Fibroblast of skin of left biceps (primary cell): ENCODE measurements around the gene PUM2.
"Not testable (repeated sequence)": the region's sequence is repeated elsewhere in the genome, so short reads cannot be mapped to it uniquely, and the experiment has no call there.

Experiments used
- DNase-seq, 2 experiments: peaks; one replicate each; pipeline ENCODE4 v3.0.0-alpha.2; 2013; ENCODE audit warnings: low read depth in 2 of 2

The PUM2 gene

DNA sequence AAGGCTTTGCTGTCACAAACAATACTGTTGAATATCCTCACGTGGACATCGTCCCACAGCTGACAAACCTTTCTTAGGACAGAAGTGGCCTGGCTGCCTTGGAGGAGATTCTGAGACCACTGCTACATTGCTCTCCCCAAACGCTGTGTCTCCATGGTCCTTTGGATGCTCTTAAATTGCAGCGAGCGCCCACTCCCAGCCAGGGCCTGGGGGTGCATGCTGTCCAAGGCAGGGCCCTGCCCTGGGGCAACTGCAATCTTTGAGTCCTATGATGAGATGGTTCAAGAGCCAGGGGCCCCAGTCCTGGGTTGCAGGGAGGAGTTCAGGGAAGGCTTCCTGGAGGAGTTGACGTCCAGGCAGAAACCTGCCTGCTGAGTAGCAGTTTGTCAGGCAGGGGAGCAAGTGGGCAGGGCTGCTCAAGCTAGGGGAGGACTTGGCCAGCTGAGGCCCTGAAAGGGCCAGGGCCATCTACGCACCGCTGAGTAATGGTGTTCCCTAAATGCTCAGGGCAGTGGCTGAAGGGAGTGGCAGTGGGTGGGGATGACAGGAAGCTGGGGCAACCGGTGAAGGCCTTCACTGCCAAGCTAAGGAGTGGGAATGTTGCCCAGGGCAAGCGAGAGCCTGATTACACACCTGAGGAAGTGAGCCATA lies 114.9 kb downstream of the PUM2 start:
- no peak for DNase-seq

DNA sequence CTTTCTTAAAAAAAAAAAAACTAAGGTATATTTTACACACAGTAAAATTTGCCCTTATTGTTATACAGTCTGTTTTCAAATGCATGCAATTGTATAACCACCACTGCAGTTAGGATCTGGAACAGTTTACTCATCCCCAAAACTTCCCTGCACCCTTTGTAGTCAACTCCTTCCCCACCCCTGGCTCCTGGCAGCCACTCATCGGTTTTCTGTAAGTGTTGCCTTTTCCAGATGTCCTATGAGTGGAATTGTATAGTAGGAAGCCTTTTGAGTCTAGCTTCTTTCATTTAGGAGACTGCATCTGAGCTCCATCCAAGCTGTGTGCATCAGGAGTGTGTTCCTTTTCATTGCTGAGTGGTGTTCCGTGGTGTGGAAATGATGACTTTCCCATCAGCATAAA lies 116.0 kb downstream of the PUM2 start:
- DNase-seq = not testable (repeated sequence)

DNA sequence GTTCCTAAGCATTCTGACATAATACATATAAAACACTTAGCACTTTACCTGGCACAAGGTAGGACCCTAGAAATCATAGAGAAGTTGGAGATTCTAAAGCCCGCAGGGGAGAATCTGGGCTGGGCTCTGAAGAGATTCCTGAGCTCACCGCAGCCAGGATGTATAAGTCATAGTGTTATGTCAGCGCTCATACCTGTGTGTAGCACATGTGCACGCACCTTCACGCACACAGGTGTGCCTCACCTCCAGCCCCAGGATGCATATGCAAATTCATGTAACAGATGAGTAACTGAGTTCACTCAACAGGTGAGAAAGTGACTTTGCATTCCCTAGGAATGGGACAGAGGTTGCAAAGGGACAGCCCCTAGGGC lies 117.8 kb downstream of the PUM2 start:
- DNase-seq = no peak

DNA sequence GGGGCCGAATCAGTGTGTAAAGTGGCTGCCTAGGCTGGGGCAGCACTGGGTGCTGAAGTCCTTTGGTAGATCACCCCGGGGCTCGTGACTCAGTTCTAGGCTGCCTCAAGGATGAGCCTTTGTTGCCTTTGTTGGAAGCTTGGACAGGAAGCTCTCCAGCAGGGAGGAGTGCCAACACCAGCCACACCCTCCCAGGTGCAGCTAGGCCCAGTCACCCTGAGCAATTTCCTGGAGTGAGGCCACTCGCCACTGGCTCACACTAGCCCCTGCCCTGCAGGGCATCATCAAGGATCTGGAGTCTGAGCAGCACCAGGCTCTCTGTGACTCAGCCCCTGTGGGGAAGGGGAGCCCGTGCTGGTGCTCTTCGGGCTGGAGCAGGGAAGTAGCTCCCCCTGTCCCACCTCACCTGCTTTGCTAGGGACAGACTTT lies 119.0 kb downstream of the PUM2 start:
- no peak for DNase-seq

DNA sequence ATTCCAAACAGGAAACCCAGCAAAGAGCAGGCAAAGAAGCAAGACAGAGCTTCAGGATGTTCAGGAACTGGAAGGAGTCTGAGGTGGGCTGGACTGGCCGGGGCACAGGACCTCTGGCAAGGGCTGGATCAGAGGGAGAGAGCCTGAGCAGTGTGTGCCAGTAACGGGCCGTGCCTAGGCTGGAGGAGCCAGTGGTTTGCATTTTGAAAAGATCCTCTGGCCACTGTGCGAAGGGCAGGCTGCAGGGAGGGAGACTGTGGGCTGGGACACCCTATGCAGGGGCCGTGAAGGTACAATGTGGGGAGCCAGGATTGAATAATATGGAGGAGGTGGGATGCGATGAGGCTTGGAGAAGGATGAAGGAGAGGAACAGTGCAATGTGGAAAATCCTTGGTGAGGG lies 119.5 kb downstream of the PUM2 start:
- DNase-seq = no peak

DNA sequence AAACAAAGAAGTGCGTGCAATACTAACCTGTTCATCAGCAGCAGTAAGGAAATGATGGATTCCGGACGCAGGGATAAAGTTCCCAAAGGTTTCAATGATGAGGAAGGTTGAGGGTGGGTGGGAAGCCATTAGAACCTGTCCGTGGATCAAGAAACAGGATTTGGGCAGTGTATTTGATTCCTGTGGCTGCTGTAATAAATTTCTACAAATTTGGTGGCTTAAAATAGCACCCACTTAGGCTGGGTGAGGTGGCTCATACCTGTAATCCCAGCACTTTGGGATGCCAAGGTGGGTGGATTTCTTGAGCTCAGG lies 120.6 kb downstream of the PUM2 start:
- DNase-seq = no peak

DNA sequence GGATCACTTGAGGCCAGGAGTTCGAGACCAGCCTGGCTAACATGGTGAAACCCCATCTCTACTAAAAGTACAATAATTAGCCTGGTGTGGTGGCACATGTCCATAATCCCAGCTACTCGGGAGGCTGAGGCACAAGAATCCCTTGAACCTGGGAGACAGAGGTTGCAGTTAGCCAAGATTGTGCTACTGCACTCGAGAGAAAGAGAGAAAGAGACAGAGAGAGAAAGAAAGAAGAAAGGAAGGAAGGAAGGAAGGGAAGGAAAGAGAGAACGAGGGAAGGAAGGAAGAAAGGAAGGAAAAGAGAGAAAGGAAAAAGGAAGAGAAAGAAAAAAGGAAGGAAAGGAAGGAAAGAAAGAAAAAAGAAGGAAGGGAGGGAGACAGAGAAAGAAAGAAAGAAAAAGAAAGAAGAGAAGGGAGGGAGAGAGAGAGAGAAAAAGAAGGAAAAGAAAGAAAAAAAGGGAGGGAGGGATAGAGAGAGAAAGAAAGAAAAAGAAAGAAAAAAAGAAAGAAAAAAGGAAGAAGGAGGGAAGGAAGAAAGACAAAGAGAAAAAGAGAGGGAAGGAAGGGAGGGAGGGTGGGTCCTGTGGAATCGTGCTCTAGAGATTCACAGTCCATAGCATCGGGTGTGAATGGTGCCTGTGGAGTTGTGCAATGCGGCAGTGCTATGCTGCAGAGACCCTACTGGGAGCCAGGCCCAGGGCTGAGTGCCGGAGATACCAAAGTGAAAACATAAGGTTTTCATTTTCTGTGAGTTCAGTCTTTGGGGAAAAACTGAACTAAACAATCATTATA lies 121.1 kb downstream of the PUM2 start:
- DNase-seq = peak; percentile 62

DNA sequence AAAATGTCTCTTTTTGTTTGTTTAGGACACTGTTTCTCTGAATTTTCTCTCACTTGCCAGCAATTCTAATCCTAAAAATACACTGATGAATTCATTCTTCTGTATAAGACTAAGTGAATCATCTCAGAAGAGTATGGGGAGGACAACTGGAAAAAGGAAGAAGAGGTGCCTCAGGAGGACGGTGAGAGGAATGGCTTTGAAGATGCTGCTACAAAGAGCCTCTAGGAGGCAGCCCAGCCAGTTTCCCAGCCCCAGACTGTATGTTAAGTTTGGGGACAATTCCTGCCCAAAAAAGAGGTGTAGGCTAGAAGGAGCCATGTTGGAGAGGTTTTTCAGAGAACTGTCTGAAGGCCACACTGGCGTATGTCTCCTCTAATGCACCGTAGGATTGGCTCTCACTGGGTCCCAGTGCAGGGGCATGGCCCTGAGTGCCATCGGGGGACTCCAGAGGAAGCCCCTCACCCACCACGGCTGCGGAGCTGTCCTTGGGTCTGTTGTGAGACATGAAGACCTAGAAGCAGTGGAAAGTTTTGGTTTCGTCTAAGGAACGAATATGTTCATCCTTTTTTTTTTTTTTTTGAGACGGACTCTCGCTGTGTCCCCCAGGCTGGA lies 122.6 kb downstream of the PUM2 start:
- no peak for DNase-seq

DNA sequence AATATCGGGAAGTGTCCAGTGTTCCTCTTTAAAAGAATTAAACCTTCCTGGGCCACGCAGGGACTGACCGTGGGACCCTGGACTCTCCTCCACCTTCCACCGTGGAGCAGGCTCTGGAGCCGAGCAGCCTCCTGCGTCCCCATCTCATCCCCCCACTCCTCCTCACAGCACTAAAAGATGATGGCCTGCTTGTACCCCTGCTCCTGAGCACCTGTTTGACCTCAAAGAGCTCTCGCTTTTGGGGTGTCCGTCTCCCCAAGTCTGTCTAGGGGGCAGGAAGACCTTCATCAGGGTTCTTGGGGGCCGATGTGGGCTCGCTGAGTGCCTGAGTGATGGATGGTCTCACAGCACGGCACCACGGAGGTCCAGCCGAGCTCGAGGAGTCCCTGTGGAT lies 124.5 kb downstream of the PUM2 start:
- DNase-seq = no peak

DNA sequence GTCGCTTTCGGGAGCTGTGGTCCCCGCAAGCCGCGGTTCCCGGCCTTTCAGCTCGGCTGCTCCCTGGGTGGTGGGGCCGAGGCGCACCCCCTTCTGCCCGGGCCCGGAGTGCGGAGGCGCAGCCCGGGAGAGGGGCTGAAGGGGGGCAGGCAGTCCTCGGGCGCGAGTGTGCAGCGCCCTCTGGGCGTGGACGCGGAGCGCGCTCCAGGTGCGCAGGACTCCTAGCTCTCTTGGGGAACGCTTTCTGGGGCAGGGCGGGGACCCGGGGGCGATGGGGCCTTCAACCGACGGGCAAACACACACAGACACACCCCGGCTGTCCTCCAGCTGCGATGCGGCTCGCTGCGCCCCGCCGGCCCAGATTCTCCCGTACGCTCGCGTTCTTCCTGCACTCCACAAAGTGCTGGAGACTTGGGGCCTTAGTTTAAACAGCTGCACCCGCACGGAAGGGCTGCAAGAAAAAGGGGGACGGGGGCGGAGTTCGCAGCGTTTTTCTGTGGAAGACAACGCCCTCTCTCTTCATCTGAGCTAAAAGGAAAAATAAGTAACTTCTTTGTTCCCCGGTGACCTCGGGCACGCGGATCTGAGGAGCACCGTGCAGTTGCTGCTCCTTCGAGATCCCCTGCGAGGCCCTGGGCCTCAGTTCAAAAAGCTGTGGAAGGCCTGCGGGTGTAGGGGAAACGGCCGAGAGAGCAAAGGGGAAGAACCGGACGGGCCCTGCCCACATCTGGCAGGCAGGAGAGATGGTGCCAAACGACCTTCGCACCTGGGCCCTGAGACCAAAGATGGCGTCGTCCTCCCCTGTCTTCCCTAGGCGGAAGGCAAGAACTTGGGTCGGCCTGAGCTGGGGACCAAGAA lies 125.1 kb downstream of the PUM2 start:
- no peak for DNase-seq

DNA sequence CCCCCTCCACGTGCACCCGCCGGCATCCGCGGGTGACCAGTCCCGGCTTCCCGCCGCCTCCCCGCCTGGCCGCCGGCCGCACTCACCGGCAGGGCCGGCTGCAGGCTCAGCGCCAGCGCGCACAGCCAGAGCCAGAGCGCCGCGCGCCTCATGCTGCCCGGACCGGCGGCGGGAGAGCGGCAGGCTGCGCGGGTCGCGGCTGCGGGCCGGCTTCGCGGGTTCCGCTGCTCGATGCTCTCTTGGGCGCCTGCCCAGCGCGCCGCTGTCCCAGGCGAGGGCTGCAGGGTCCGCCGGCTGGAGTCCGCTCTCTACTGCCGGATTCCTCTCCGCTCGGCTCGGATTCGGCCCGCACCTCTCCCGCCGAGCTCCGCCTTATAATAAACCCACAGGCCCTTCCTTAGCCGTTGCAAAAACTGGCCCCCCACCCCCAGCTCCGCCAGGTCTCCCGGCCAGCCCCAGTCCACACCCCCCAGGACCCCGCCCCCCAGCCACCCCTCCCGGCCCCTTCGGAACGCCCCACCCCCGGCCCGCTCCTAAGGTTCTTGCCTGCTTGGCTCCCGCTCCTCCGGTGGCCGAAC lies 125.8 kb downstream of the PUM2 start, which contains the start of gene SDC1:
Gene SDC1 (minus strand): TSS at position 415 of the 578 bp plus-strand sequence. CDS start 263 bp downstream, at position 152.
- no peak for DNase-seq

DNA sequence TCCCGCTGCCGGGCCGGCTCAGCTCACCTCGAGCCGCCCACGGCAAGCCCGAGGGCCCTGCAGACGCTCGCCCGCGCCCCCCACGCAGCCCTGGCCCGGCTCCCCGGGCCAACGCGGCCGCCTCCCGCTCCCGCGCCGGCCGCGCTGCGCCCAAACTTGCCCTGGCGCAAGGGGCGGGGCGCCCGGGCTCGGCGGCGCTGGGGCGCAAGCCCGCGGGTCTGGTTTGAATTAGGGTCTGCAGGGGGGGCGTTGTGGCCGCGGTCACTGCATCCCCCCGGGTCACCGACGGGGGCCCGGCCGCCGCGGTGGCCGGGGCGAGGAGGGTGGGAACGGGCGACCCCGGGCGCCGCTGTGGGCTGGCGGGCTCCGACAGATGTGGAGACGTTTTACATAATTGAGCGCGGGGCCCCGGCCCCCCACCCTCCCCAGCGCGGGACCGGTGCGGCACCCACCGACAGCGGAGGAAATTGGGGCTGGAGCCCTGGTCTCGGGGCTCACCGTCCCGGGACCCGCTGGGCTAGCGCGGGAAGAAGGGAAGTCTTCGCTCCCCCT lies 126.4 kb downstream of the PUM2 start:
- no peak for DNase-seq

DNA sequence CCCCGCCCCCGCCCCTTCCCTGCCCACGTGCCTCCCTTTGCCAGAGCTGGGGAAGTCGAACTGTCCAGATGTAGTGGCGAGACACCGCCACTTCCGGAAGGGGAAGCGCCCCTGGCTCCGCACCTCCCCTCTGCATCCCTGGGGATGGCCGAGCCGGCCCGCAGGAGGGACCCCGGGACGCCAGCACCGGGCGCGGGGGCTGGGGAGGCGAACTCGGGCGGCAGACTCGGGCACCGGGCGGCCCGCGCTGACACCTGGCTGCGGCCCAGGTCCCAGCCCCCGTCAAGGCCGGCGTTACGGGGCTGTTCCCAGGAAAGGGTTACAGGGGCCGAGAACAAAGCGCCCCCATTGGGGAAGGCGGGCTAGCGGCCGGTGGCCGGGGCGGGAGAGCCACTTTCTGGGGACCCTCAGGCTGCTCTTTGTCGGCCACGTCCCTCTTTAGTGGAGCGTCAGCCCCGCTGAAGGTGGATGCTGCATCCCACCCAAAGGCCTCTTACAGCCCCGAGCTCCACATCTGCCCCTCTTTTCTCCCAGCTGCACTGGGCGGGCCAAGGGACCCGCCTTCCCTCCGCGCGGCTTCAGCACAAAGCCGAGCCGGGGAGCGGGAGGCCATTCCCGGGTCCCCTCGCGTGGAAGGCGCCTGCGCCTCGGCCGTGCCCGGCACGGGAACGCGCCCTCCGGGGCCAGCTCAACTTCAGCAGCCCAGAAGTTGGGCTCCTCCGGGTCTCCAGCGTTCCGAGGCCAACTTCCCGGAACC lies 127.1 kb downstream of the PUM2 start:
- no peak for DNase-seq

DNA sequence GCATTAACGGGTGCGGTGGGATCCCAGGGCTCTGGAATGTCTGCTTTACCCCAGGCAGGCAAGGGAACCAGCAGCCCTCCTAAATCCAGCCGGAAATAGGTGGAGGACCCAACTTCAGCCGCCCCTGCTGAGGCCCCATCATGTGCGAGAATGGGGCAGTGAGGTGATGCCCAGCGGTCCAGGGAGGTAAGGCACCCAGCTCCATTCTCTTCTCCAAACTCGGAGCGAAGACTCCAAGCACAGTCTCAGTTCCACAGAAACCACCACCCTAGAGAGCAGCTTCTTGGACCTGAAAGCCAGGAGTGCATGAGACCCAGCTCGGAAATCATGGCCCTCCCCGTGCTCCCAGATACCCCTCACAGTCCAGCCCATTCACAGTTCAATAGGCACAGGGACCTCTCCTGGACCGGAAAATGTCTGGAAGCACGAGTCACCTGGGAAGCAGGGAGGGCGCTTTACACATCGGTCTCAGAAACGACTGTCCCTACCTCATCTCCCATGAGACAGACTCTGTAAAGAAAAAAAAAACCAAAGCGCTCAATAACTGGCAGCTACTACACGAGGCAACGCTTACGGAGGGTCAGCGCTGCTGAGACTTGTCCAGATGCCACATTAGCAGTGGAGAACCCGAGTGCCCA lies 127.8 kb downstream of the PUM2 start:
- DNase-seq = no peak

DNA sequence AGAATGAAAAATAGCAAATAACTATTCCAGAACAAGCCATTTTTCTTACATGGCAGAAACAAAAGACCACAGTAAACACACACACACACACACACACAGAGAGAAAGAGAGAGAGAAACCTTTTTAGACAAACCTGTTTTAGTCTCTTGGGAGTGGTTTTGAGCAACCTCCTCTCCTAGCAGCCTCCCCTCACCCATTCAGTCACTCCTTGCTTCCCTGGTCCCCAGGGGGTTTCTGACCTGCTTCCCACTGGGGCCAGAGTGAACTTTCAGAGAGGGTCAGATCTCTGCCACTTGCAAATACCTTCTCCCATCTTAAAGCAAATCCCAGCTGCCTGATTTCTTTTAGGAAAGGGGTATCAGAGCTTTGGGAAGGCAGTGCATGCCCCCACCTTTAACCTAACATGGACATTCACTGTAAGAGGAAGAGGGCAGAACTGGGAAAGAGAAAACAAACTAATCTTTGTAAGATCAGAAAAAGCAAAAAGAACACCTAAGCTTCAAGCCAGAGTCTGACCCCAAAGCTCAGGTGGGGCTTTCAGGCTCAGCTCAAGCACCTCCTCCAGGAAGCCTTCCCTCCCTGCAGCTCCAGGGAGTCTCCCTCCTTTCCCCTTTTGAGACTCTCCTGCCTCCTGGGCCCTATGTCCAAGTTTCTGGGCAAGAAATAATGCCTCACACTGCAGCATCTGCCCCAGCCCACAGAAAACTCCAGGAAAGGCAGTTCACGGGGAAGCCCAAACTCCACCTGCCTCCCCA lies 128.5 kb downstream of the PUM2 start:
- DNase-seq = no peak

DNA sequence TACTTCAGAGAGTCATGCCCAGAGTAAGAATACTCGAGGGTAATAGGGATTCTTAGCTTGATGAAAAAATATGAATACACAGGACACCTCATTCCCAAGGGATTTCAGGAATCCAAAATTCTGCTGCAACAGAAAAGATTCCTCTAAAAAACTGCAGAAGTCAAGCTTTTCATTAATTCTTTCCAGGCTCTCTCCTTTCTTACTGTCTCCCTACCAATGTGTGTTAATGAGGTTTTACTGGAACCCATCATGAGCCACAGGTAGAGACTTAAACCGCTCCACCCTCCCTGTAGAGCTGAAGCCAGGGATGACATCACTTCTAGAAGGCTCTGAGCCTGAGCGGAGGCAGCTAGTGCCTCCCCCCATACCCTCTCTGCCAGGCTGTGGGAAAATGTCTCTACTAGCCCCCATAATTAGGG lies 129.1 kb downstream of the PUM2 start:
- DNase-seq = peak; percentile 80 to 82

DNA sequence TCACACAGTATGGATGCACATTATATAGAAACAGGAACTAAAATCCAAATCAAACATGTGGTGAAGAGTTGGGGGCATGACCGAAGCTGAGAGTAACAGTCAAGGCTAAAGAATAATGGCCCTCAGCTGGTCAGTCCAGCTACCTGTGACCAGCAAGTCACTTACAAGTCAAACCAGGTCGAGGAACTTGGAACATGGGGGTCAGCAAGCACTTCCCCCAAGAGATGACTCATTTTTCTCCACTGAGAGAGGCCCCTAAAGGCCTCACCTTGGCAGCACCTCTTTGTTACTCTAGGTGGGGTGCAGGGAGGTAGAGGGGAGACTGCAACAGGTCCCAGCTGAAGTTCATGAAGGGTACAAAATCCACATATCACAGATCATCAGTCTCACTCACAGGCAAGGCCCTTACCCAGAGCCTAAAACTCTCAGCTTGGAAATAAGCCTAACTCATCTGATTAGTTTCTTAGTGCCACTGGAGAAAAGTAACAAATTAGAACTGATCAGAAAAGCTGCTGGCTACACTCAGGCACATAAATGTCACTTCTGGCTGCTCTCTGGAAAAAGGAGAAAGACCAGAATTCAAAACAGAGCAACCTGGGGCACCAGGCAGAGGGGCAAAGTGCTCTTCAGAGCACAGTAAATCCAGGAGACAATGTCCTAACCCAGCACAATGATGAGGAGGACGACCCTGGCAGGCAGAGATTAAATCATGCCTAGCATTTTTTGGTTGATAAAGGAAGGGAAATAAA lies 129.7 kb downstream of the PUM2 start:
- no peak for DNase-seq

DNA sequence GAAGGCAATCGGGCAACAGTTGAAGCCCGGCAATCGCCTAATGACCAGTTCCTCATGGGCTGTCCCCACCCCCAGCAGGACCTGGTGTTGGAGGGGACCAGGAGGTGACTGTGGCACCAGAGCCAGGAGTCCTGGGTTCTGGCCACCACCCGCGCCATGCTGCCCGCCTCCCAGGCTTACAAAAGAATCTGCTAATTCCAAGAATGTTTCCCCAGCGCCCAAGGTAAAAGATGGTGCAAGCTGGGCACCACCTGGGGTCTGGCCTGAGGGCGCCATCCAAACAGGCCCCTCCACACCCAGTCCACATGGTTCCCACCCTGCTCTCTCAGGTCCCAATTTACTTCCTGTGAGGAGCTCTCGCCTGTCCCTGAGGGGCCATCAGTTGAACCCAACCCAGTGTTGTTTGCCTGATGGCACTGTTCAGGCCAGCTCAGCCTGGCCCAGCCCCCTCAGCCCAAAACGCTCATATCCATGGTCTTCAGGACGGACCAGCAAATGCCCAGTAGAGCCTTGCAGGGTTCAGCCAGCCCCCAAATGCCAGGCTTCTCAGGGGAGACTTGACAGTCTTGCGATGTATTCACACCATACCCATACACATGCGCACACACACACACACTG lies 130.8 kb downstream of the PUM2 start:
- DNase-seq = no peak
